GM21367 (cell line): Measurements from ENCODE around the gene OVAAL.

Experiments used
- ATAC-seq: cut with Tn5 transposase; IDR thresholded peaks from one replicate; pipeline ENCODE4 v1.9.1; 2021; ENCODE audit not compliant: unreplicated experiment

OVAAL gene

GRCh38 chr1:180603850-180604226, 45.1 kb downstream of the OVAAL start:
- no peak for ATAC-seq

GRCh38 chr1:180606155-180606554, 47.4 kb downstream of the OVAAL start:
- ATAC-seq = no peak

- ATAC-seq = no peak
Measured at GRCh38 chr1:180609643-180610555, 51.1 kb downstream of the OVAAL start.

GRCh38 chr1:180610556-180611015, 51.8 kb downstream of the OVAAL start:
- no peak for ATAC-seq

- no peak for ATAC-seq
Measured at GRCh38 chr1:180611016-180611930, 52.5 kb downstream of the OVAAL start.

- no peak for ATAC-seq
Measured at GRCh38 chr1:180612632-180613031, 53.9 kb downstream of the OVAAL start.

- ATAC-seq = no peak
Measured at GRCh38 chr1:180614730-180615129, 56.0 kb downstream of the OVAAL start.

GRCh38 chr1:180615493-180616290, 56.9 kb downstream of the OVAAL start:
- ATAC-seq = no peak
